NOMO-1 treated with DMSO at 0.1 percent for 48 hours (cell line): ENCODE measurements around the gene ABHD14A.
A peak's percentile ranks its signal among the peaks of the same experiment; 100 is the strongest.

Source experiments
- DNase-seq: peaks from one replicate; lab custom pipeline; 2025; ENCODE audit not compliant: unreplicated experiment; lab: John Stamatoyannopoulos, UW

The ABHD14A gene

DNA sequence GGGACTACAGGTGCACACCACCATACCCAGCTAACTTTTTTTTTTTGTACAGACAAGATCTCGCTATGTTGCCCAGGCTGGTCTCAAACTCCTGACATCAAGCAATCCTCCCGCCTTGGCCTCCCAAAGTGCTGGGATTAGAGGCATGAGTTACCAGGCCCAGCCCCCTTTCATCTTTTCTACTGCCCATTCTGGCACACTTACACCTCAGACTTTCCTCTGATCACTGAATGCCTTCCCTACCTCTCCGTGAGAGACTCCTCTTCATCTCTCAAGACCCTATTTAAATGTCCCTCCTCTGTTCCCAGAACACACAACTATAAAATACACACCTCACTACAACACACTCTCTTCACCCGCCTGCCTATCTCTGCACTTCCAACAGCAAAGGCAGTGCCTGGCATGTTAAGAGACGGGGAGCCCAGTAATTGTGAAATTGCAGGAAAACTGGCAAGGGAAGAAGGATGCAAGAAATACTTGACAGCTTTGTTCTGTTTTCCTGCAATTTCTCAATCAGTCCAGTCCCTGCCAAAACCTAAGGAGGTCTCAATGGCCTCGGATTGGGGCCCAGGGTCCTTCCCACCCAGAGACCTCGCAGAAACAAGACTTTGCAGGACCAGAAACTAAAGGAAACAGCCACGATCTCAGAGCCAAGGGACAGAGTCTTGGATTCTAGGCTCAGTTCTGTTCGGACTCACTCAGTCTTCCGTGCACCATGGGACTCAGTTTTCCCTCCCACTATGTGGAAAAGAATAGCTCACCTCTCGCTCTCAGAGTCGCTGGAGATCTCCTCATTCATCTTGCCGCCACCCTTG, 34.0 kb upstream of the ABHD14A start:
- DNase-seq: no peak

DNA sequence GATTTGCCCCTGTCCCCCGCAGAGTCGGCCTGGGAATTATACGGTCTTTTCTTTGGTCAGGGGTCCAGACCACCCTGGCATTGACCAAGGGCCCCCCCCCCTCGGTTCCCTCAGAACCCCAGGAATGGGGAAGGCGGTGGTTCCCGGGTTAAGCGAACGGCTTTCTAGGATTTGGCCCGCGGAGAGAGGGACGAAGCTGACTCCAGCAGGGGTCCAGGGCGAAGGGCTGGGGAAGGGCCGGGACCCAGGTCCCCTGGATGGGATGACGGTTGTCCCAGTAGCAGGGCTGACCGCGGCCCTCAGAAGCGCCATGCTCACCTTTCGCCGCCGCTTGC, 33.4 kb upstream of the ABHD14A start:
- no peak for DNase-seq

DNA sequence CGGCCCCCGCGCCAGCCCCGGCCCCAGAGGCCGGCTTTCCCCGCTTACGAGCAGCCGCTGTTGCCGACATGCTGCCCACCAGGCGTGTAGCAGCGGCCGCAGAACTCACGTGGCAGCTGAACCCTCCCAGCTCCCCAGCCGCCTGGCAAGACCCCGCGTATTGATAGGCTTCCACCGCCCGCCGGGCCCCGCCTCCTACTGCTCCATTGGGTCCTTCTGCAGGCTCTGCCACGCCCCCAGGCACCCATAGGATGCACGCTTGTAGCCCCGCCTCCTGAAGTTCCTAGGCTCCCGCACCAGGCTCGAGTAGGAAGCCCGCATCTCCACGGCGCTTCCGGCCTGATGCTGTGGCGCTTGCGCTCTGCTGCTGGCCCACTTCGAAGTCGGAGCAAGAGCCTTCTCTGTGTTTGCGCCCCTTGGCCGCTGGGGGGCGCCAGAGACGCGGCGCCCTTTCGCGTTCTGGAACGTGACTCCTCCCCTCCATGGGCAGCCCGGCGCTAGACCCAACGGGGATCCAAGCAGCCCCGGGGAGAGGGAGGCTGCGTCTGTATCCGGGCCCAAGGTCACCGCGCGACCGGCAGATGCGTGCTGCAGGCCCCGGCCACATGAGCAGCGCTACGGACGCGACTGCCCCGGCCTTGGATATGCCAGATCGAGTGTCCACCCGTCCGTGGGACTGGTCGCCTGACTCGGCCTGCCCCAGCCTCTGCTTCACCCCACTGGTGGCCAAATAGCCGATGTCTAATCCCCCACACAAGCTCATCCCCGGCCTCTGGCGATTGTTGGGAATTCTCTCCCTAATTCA, 32.9 kb upstream of the ABHD14A start, which contains the start of the genes PARP3 and RRP9:
Gene PARP3 (plus strand): TSS at position 566 of the 805 bp plus-strand sequence. CDS start 993 bp downstream, outside the sequence.
Gene RRP9 (minus strand): TSS at position 107 of the 805 bp plus-strand sequence. CDS start 37 bp downstream, at position 70.
- peak; percentile 100 for DNase-seq

DNA sequence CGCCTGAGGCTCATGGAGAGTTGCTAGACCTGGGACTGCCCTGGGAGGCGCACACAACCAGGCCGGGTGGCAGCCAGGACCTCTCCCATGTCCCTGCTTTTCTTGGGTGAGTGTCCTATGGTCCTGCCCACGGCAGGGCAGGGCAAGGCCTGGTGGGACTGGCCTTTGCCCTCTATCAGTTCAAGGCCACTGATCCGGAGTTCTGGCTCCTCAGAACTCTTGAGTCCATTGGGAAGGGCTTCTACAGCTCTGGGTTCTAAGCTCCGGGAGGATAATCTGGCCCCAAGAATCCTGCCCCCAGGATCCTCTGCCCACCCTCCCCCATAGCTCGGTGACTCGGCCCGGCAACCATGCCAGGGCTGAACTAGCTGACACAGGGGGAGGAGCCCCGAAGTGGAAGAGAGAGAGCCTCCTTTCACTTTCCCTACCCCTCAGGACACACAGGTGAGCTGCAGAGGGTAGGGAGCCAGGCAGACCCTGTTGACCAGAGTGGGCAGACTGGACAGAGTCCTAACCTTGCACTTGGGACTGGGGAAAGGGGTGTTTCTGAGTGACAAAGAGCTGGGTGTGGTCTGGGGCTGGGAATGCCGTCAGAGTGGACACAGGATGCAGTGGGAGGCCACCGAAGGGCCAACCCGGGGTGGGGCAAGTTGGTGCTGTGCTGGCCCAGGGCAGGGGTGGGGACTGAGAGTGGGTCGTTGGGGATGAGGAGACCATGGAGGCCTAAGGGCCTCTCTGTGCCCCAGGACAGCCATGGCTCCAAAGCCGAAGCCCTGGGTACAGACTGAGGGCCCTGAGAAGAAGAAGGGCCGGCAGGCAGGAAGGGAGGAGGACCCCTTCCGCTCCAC, 32.0 kb upstream of the ABHD14A start:
- DNase-seq: peak; percentile 16

DNA sequence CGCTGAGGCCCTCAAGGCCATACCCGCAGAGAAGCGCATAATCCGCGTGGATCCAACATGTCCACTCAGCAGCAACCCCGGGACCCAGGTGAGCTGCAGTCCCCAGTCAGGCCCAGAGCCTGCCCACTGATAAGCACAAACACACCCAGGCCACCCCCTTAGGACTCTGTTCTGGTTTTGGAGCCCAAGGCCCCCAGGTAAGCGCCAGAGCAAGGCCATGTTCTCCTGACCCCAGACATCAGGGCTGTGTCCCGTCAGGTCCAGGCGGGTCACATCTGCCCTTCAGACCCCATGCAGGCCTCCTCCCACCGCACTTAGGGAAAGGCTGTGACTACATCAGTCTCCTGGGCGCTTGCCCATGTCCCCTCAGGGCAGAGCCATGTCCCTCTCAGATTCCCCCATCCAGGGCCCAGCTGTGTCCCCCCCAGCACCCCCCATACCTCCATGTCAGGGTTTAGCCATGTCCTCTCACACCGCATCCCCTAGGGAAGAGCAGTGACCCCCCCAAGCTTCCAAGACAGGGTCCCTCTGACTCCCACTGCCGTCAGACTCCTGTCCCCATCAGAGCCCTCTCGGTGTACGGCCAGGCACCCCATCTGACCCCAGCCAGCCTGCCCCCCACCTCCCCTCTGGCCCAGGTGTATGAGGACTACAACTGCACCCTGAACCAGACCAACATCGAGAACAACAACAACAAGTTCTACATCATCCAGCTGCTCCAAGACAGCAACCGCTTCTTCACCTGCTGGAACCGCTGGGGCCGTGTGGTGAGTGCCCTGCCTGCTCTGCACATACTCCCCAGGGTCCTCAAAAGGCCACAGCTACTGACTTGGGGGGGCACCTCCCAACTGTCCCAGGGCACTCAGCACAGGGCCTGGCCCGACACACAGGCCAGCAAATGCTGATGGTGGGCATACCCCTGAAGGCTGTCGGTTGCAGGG, 31.1 kb upstream of the ABHD14A start:
- no peak for DNase-seq

DNA sequence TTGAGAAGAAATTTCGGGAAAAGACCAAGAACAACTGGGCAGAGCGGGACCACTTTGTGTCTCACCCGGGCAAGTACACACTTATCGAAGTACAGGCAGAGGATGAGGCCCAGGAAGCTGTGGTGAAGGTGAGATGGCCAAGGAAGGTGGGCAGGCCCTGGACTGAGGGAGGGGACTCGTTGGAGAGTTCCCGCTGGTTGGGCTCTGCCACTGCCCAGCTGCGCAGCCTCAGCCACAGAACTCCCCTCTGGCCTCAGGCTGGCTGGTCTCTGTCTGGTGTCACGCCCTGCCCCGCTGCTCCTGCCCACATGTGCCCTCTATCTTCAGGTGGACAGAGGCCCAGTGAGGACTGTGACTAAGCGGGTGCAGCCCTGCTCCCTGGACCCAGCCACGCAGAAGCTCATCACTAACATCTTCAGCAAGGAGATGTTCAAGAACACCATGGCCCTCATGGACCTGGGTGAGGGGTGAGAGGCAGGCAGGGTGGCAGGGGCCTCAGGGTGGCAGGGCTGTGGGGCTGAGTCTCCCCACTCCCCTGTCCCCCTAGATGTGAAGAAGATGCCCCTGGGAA, 30.3 kb upstream of the ABHD14A start:
- DNase-seq: no peak

DNA sequence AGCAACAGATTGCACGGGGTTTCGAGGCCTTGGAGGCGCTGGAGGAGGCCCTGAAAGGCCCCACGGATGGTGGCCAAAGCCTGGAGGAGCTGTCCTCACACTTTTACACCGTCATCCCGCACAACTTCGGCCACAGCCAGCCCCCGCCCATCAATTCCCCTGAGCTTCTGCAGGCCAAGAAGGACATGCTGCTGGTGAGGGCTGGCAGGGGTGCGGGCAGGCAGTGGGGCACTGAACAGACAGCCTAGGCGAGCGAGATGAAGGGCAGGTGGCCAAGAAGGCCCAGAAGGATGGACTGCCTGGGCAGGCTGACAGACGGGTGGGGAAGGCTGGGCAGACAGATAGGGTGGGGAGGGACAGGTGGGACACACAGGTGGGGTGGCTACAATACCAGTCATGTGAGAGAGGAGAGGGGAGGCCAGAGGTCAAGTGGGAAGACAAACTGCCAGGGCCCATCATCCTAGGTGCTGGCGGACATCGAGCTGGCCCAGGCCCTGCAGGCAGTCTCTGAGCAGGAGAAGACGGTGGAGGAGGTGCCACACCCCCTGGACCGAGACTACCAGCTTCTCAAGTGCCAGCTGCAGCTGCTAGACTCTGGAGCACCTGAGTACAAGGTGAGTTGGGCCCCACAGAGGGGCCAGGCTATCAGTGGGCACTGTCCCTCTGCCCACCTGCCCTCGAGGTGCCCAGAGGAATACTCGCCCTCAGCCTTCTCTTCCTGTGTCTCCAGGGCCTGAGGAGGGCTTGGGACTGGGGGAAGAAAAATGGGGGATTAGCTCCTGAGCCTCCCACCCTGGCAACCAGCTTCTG, 29.6 kb upstream of the ABHD14A start:
- DNase-seq: no peak

DNA sequence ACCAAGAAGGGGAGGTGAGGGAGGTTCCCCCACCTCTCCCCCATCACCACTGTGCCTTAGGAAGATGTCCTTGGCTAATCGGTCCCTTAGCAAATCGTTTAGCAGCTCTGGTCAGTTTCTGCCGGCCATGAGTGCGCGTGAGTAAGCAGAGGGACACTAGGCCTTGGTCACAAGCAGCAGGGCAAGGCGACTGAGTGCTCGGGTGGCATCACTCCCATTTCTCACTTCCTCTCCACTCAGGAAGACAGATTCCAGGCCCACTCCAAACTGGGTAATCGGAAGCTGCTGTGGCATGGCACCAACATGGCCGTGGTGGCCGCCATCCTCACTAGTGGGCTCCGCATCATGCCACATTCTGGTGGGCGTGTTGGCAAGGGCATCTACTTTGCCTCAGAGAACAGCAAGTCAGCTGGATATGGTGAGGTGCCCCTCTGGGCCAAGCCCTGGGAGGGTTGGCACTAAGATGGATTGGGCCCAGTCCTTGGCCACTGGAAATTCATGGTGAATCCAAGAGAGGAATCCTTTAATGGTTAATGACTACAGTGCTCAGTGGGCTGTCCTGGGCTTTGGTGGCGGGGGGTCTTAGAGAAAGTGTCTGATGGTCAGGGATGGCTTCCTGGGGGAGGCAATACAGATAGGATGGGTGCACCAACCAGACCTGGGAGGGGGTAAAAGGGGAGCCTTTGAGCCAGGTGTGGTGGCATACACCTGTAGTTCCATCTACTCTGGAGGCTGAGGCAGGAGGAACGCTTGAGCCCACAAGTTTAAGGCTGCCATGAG, 28.7 kb upstream of the ABHD14A start:
- DNase-seq: no peak

DNA sequence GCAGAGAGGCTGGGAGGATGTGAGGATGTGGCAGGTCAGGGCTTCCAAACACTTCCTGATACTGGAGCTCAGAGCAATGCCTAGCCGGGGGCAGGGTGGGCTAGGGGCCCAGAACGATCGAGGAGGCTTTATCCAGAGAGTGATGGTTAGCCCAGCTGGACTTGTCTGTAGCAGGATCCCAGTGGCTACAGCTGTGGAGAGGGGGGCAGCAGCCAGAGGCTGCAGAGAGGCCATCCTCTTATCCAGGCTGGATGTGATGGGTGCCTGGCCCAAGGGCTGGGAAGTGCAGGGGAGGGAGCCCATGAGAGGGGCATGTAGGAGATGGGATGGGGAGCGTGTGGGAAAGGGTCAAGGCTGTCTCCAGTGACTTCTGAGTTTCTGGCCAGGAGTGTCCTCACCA, 28.1 kb upstream of the ABHD14A start:
- no peak for DNase-seq

DNA sequence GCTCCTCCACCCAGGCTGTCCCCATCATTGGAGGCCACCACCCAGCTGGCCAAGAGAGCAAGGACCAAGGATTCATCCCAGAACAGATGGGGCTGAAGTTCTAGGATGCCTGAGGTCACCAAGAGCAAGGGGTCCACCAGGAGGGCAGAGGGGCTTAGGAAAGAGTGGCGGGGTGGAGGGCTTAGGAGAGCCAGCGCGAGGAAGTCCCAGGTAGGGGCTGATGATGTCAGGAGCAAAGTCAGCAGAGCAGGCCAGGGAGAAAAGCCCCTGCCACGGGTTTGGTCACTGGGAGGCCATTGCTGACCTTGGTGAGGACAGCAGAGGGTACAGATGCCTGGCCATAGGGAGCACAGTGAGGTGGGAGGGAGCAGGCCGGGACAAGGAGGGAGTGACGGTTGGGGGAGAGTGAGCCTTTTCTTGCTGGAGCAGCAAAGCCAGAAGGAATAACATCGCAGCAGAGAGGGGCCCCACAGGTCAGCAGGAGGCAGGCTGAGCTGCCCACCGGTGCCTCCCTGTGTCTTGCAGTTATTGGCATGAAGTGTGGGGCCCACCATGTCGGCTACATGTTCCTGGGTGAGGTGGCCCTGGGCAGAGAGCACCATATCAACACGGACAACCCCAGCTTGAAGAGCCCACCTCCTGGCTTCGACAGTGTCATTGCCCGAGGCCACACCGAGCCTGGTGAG, 27.5 kb upstream of the ABHD14A start:
- DNase-seq: no peak

DNA sequence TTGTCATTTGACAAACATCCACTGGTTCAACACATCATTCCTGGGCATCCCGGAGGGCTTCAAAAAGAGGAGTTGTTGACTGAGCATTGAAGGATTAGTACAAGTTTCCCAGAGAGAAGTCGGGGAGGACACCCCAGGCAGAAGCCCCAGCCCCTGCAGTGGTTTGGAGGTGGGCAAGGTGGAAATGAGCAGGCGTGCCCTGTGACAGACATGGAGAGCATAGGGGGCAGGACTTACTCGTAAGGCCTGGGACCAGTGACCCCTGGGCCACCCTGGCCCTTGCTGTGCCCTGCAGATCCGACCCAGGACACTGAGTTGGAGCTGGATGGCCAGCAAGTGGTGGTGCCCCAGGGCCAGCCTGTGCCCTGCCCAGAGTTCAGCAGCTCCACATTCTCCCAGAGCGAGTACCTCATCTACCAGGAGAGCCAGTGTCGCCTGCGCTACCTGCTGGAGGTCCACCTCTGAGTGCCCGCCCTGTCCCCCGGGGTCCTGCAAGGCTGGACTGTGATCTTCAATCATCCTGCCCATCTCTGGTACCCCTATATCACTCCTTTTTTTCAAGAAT, 26.8 kb upstream of the ABHD14A start:
- DNase-seq: no peak

DNA sequence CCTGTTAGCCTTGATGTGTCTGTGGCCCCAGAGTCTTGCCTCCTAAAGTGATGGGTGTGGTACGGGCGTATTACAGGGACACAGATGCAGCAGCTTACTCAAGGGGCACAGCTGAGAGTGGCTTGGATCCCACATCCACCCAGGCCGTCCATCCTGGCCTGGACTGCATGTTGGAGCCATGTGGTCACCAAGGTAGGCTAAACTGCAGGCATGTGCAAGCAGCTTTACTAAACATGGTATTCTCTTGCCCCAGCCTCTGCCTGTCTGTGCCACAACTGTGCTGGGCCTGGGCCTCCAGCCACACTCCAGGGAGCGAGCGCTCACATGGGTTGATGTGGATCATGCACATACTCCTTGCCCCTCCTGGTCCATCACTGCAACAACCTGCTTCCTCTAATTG, 25.7 kb upstream of the ABHD14A start:
- no peak for DNase-seq

DNA sequence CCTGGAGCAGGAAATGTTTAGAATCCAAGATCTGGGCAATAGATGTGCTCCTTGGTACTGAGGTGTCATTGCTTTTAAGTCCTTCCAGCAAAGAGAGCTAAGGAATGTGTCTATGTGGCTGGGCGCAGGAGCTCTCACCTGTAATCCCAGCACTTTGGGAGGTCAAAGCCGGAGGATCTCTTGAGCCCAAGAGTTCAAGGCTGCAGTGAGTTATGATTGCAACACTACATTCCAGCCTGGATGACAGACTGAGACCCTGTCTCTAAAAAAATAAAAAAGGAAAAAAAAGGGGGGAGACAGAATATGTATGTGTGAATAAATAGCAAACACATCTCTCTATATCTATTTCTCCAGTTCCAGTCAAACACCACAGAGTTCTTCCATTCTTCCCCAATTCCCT, 24.0 kb upstream of the ABHD14A start:
- no peak for DNase-seq

DNA sequence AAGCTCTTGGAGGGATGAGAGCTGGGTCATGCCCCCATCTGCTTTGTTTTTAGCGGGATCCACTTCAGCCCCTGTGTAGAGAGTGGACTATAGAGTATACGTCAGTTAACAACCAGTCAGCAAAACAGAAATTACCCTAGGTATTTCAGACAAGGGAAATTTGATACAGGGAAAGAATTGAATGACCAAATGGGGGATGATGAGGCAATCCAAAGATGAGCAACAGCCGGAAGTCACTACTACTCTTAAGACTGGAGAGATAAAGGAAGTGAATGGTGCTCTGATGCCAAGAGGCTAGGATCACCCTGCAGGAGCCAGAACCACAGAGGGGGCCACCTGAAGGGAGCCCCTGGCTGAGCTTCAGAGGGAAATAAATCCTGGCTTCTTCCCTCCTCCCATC, 21.4 kb upstream of the ABHD14A start:
- peak; percentile 82 for DNase-seq

DNA sequence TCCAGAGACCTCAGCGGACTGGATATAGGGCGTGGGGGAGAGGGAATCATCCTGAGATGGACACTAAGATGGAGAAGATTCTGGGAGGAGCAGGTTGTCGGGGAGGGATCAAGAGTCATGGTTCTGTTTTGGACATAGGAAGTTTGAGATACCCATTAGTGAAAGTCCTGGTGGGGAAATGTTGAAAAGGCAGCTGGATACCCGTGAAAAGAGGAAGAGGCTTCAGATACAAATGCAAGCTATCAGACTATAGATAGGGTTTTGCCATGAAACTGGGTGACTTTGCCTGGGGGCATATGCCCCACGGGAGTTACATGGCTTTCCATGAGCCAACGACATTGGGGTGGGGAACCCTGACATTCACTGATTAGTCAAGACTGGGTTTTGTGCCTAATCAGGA, 20.8 kb upstream of the ABHD14A start:
- DNase-seq: peak; percentile 63

DNA sequence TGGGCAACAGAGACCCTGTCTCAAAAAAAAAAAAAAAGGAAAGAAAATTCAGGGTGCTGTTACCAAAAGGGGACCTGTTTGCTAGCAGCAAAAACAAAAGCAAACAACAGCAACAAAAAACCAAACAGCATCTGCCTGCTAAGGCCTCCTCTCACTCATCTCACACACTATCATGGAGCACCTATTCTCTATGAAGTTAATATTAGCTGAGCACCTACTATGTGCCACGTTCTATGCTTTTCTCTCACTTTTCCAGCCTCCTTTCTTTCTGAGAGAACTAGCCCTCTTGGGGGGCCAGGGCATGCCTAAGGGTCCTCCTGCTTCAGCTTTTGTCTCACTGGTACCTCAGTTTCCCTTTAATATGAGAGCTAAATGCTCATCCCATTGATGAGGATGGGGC, 20.2 kb upstream of the ABHD14A start:
- DNase-seq: no peak

DNA sequence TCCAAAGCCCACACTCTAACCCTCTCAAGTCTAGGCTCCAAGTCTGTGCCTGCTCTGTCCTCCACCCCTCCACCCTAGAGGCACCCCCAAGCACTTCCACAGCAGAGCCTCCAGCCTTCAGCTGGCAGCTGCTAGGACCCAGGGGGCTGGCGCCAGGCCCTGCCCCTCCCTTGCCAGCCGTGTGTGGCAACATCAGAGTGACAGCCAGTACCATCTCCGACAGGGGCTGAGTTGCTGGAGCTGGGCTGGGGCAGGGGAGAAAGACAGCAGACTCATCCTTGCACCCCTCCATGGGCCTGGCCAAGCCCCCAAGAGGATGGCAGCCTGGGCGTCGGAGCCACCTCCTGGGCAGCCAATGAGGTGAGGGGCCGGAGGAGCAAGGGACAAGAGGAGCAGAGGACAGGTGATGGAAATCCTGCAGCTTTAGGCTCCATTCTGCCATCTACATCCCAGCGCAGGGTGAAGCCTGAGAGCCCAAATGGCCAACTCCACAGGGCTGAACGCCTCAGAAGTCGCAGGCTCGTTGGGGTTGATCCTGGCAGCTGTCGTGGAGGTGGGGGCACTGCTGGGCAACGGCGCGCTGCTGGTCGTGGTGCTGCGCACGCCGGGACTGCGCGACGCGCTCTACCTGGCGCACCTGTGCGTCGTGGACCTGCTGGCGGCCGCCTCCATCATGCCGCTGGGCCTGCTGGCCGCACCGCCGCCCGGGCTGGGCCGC, 19.5 kb upstream of the ABHD14A start, which contains the start of gene GPR62:
Gene GPR62 (plus strand): TSS at position 207 of the 718 bp plus-strand sequence. CDS start 272 bp downstream, at position 479.
- DNase-seq: no peak
